HepG2 (cell line): ENCODE data around the gene FKBP5. TPM values are rescaled to one million over a fixed set of nuclear protein-coding genes. Genes with fewer than 3 reads are reported as not detected.

ENCODE experiments used
- ATAC-seq: fragments of 200-7000 bp; cut with Tn5 transposase; 3 replicates; pipeline ENCODE4 v1.9.1; 2020; ENCODE audit warnings: mild to moderate bottlenecking, moderate library complexity
- BruUV-seq: library from RNA; stranded (reverse); fragments of 400-500 nt; replicated peaks from 2 replicates; lab custom pipeline; 2021; lab: Mats Ljungman, UMichigan
- CTCF ChIA-PET: fragments of 300-600 bp; formaldehyde crosslinking; extraction: SDS; loops from one replicate; lab custom pipeline; 2021; ENCODE audit warnings: low total read pairs, inconsistent platforms, low intra/inter-chr PET ratio; lab: Yijun Ruan, JAX
- POLR2A ChIA-PET: fragments of 350-600 bp; sonication (Branson Sonifier 250); formaldehyde crosslinking; loops from one replicate; lab custom pipeline; 2020; ENCODE audit warnings: antibody characterized with exemption, inconsistent platforms; lab: Yijun Ruan, JAX
- DNase-seq: peaks from one replicate; pipeline ENCODE4 v3.0.0-alpha.2; 2015; ENCODE audit warnings: low spot score
- FAIRE-seq: peaks from 3 replicates; lab custom pipeline; 2011; peaks lifted over from hg19 to GRCh38; lab: Jason Lieb, UNC
- H2AFZ ChIP-seq: one replicate; pipeline ENCODE4 v1.6.1; 2011; ENCODE audit warnings: low read length, inconsistent platforms
- H3K27ac ChIP-seq: fragments of 300-600 bp; 3 replicates; pipeline ENCODE4 v1.8.0; 2011; ENCODE audit warnings: mixed run types, mild to moderate bottlenecking, mixed read lengths, low read length, inconsistent platforms; ENCODE audit not compliant: insufficient read depth; ENCODE audit errors: extremely low read length
- H3K27me3 ChIP-seq, 2 experiments: fragments of 200-600 bp in 1 of 2; 2 replicates in 1 of 2; 3 replicates in 1 of 2; pipeline versions ENCODE4 v1.6.0 to v1.8.0; 2011; ENCODE audit warnings: low read length in 2 of 2, mild to moderate bottlenecking in 2 of 2, moderate library complexity in 2 of 2, inconsistent platforms in 1 of 2; ENCODE audit not compliant: insufficient read depth in 2 of 2, control insufficient read depth in 1 of 2
- H3K36me3 ChIP-seq, 2 experiments: fragments of 200-600 bp in 1 of 2; replicated peaks in 1 of 2; 2 replicates in 1 of 2; 3 replicates in 1 of 2; pipeline versions ENCODE4 v1.5.1 to v1.8.0; 2011; ENCODE audit warnings: low read length in 2 of 2, inconsistent platforms in 1 of 2; ENCODE audit not compliant: insufficient read depth in 2 of 2, control insufficient read depth in 1 of 2
- H3K4me1 ChIP-seq: 2 replicates; pipeline ENCODE4 v1.5.1; 2012; ENCODE audit warnings: low read length, inconsistent platforms; ENCODE audit not compliant: insufficient read depth
- H3K4me2 ChIP-seq: 2 replicates; pipeline ENCODE4 v1.6.0; 2011; ENCODE audit warnings: low read depth, low read length, inconsistent platforms
- H3K4me3 ChIP-seq, 3 experiments: fragments of 200-600 bp in 1 of 3; sonication (generic), shearing (Covaris generic) in 1 of 3; replicated peaks in 1 of 3; 2 replicates each; pipeline ENCODE4 v1.5.1; 2011 to 2016; ENCODE audit warnings: low read length in 3 of 3, inconsistent platforms in 2 of 3, low read depth in 2 of 3, mild to moderate bottlenecking in 2 of 3, control low read depth in 1 of 3, mixed read lengths in 1 of 3; ENCODE audit not compliant: insufficient read depth in 1 of 3
- H3K79me2 ChIP-seq: one replicate; pipeline ENCODE4 v1.6.1; 2011; ENCODE audit warnings: low read length, inconsistent platforms; ENCODE audit not compliant: insufficient read depth
- H3K9ac ChIP-seq: 2 replicates; pipeline ENCODE4 v1.6.0; 2011; ENCODE audit warnings: mild to moderate bottlenecking, low read depth, low read length, inconsistent platforms; ENCODE audit not compliant: insufficient read depth
- H3K9me3 ChIP-seq: 2 replicates; pipeline ENCODE4 v1.5.1; 2012; ENCODE audit warnings: mild to moderate bottlenecking, low read length
- H4K20me1 ChIP-seq: 2 replicates; pipeline ENCODE4 v1.6.0; 2011; ENCODE audit warnings: inconsistent platforms, mild to moderate bottlenecking, low read length, moderate library complexity; ENCODE audit not compliant: insufficient read depth
- EP300 ChIP-seq, 3 experiments: sonication (generic) in 1 of 3; formaldehyde crosslinking in 1 of 3; IDR thresholded peaks; 2 replicates each; pipeline versions ENCODE4 v1.5.1 to v1.6.1; 2011 to 2020; ENCODE audit warnings: low read depth in 2 of 3, low read length in 2 of 3, borderline replicate concordance in 1 of 3, improper control_type of control experiment in 1 of 3, mild to moderate bottlenecking in 1 of 3, missing genetic modification reagents in 1 of 3, moderate library complexity in 1 of 3
- GATAD1 ChIP-seq: IDR thresholded peaks from 2 replicates; pipeline ENCODE4 v1.6.1; 2016; ENCODE audit warnings: missing genetic modification reagents, missing compliant biosample characterization
- KMT2B ChIP-seq: IDR thresholded peaks from 2 replicates; pipeline ENCODE4 v1.6.1; 2016; ENCODE audit warnings: missing genetic modification reagents, missing compliant biosample characterization
- MIER3 ChIP-seq: IDR thresholded peaks from 2 replicates; pipeline ENCODE4 v1.6.1; 2016; ENCODE audit warnings: missing compliant biosample characterization, borderline replicate concordance
- MLXIP ChIP-seq: sonication (generic); formaldehyde crosslinking; IDR thresholded peaks from 2 replicates; pipeline ENCODE4 v1.9.0; 2021; ENCODE audit warnings: missing genetic modification reagents, borderline replicate concordance
- SRSF1 ChIP-seq: fragments of 200-400 bp; formaldehyde crosslinking; optimal IDR thresholded peaks from 2 replicates; pipeline ENCODE3; 2017; ENCODE audit warnings: mild to moderate bottlenecking, low read depth, low read length, moderate library complexity
- ZNF121 ChIP-seq: sonication (generic); formaldehyde crosslinking; IDR thresholded peaks from 2 replicates; pipeline ENCODE4 v1.5.0; 2020; ENCODE audit warnings: mild to moderate bottlenecking, missing genetic modification reagents
- in situ Hi-C: cut with HindIII; loops from 2 replicates; pipeline ENCODE4 v1.10.0; 2017; ENCODE audit warnings: low pct_unique_long_range_greater_than_20kb; ENCODE audit not compliant: extremely low pct_ligation_motif_present
- intact Hi-C: fragments of 100-400 bp; cut with micrococcal nuclease; formaldehyde crosslinking; loops from one replicate; pipeline ENCODE4 v1.10.0; 2022; ENCODE audit not compliant: unreplicated experiment
- polyA plus RNA-seq, 8 experiments: library from polyadenylated mRNA; depleted of rRNA in 3 of 8; stranded (reverse) in 7 of 8; unstranded in 1 of 8; fragments of >200 nt; fragmentation: Illumina TruSeq in 4 of 8; extraction: Trizol in 4 of 8; gene quantifications; 2 replicates each; pipeline versions ENCODE4 v1.2.1 to v1.2.3, GENCODE V29; 2011 to 2016; ENCODE audit warnings: low read depth in 4 of 8, missing spikeins in 1 of 8, mixed read lengths in 1 of 8; ENCODE audit not compliant: insufficient read depth in 1 of 8
- total RNA-seq, 5 experiments: library from RNA; depleted of rRNA; stranded (reverse); fragments of >200 nt; fragmentation: Illumina TruSeq; extraction: Trizol; gene quantifications; 2 replicates each; pipeline ENCODE4 v1.2.3, GENCODE V29; 2016; ENCODE audit warnings: low read depth in 1 of 5

FKBP5 gene
- total and polyA plus RNA-seq, 2 of the 13 experiments (the other 11 are each of a cell fraction or from before 2014, with no cell fraction given), result 8.0 to 17.4 TPM

DNA sequence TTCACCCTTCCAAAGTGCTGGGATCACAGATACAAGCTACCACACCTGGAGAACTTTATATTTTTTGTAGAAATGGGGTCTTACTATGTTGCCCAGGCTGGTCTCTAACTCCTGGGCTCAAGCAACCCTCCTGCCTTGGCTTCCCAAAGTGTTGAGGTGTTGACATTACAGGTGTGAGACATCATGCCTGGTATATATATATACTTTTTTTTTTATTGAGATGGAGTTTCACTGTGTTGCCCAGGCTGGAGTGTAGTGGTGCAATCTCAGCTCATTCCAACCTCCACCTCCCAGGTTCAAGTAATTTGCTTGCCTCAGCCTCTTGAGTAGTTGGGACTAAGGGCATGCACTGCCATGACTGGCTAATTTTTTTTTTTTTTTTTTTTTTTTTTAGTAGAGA is 5.4 kb downstream of the FKBP5 start:
- Histone ChIP-seq H3K4me1 (peaks cover 10% of the 10 kb centered on the region), H3K36me3 (peaks cover 0 to 4% of the 10 kb centered on the region in 2 experiments; a peak in 1 of 5 replicates), H3K9me3 (no peaks in the 10 kb centered on the region), H2AFZ (no peak overlapping the region), H3K4me3 (no peak overlapping the region), H3K27ac (no peak overlapping the region), H3K79me2 (peaks cover 72% of the 10 kb centered on the region), H4K20me1 (no peaks in the 10 kb centered on the region), H3K9ac (no peak overlapping the region), H3K27me3 (no peaks in the 10 kb centered on the region; a peak in 1 of 5 replicates), H3K4me2 (no peak overlapping the region)
- BruUV-seq, result no TSS peak
- ChIA-PET CTCF (no interaction called here), POLR2A (interaction anchor here (1.3 kb wide), 1 partner anchor 81 kb away, joined by 3 read pairs; no protein-coding TSS in a partner anchor)
- intact Hi-C loops (loop anchor here (5.0 kb wide), 1 partner anchor 81 kb away; no protein-coding TSS in a partner anchor), in situ Hi-C loops (no loop called here)
- FAIRE-seq (no peak), ATAC-seq (no peak), DNase-seq (no peak)
- TF ChIP-seq ZNF121 (CRISPR knock-in tag) (peak; percentile 36; the same call in 1 of the 2 replicates), MIER3 (CRISPR knock-in tag) (no peak), KMT2B (CRISPR knock-in tag) (no peak), GATAD1 (CRISPR knock-in tag) (no peak), SRSF1 (no peak), EP300 (IDR thresholded peaks at IDR 0.05; ENCODE audit: low read depth in 2 of 2, low read length in 2 of 2) (no peak), EP300 (CRISPR knock-in tag; IDR thresholded peaks at IDR 0.05; ENCODE audit: borderline replicate concordance) (no peak), MLXIP (no peak)
